Central memory CD8-positive, alpha-beta T cell (primary cell): ENCODE measurements around the gene DENND6B.

Source experiments
- ATAC-seq: fragments of 150-1000 bp; cut with Tn5 transposase; replicated peaks from 2 replicates; pipeline ENCODE4 v1.10.0; 2022; ENCODE audit warnings: mild to moderate bottlenecking, moderate FRiP score, moderate number of reproducible peaks; ENCODE audit not compliant: poor library complexity, severe bottlenecking; ENCODE audit errors: extremely low read depth
- DNase-seq, 2 donors: peaks; one replicate each; pipeline ENCODE4 v3.0.0; 2021; ENCODE audit warnings: low spot score in 2 of 2
- H3K27ac Mint-ChIP-seq: one replicate; pipeline ENCODE4 v1.8.0; 2022; ENCODE audit warnings: low read depth, mild to moderate bottlenecking, moderate library complexity, mixed read lengths
- H3K27me3 Mint-ChIP-seq: one replicate; pipeline ENCODE4 v1.8.0; 2022; ENCODE audit warnings: mixed read lengths
- H3K36me3 Mint-ChIP-seq: one replicate; pipeline ENCODE4 v1.8.0; 2022; ENCODE audit warnings: mild to moderate bottlenecking, moderate library complexity, mixed read lengths; ENCODE audit not compliant: insufficient read depth
- H3K4me1 Mint-ChIP-seq: one replicate; pipeline ENCODE4 v1.8.0; 2022; ENCODE audit warnings: mixed read lengths
- H3K4me3 Mint-ChIP-seq: one replicate; pipeline ENCODE4 v1.8.0; 2022; ENCODE audit warnings: mild to moderate bottlenecking, moderate library complexity, mixed read lengths
- H3K9me3 Mint-ChIP-seq: one replicate; pipeline ENCODE4 v1.8.0; 2022; ENCODE audit warnings: mixed read lengths

The DENND6B gene

GRCh38 chr22:50292643-50293440 lies 34.0 kb downstream of the DENND6B start:
- no peak overlapping the region for H3K4me3 Mint-ChIP-seq
- DNase-seq (no peak), ATAC-seq (no peak)
- H3K27me3 Mint-ChIP-seq, result peaks cover 22% of the 10 kb centered on the region
- no peaks in the 10 kb centered on the region for H3K9me3 Mint-ChIP-seq
- H3K27ac Mint-ChIP-seq, result no peak overlapping the region
- H3K4me1 Mint-ChIP-seq, result peaks cover 6% of the 10 kb centered on the region
- no peaks in the 10 kb centered on the region for H3K36me3 Mint-ChIP-seq

GRCh38 chr22:50289942-50290630 lies 36.7 kb downstream of the DENND6B start:
- Mint-ChIP-seq H3K9me3 (no peaks in the 10 kb centered on the region), H3K27me3 (peaks cover 22% of the 10 kb centered on the region), H3K4me3 (no peak overlapping the region), H3K4me1 (peaks cover 6% of the 10 kb centered on the region), H3K27ac (no peak overlapping the region), H3K36me3 (no peaks in the 10 kb centered on the region)
- DNase-seq (no peak), ATAC-seq (no peak)

- H3K27me3 Mint-ChIP-seq, result peaks cover 22% of the 10 kb centered on the region
- no peaks in the 10 kb centered on the region for H3K9me3 Mint-ChIP-seq
- ATAC-seq, result no peak
- DNase-seq, result no peak
- H3K27ac Mint-ChIP-seq, result no peak overlapping the region
- H3K4me3 Mint-ChIP-seq, result no peak overlapping the region
- no peaks in the 10 kb centered on the region for H3K36me3 Mint-ChIP-seq
- H3K4me1 Mint-ChIP-seq, result peaks cover 6% of the 10 kb centered on the region
Observed at GRCh38 chr22:50289151-50289941, 37.5 kb downstream of the DENND6B start.

- peaks cover 4% of the 10 kb centered on the region for H3K4me1 Mint-ChIP-seq
- peaks cover 18% of the 10 kb centered on the region for H3K27me3 Mint-ChIP-seq
- H3K4me3 Mint-ChIP-seq, result no peak overlapping the region
- H3K27ac Mint-ChIP-seq, result no peak overlapping the region
- DNase-seq, result no peak
- H3K36me3 Mint-ChIP-seq, result no peaks in the 10 kb centered on the region
- H3K9me3 Mint-ChIP-seq, result no peaks in the 10 kb centered on the region
- ATAC-seq, result no peak
Observed at GRCh38 chr22:50287731-50288130, 39.1 kb downstream of the DENND6B start.

- no peaks in the 10 kb centered on the region for H3K36me3 Mint-ChIP-seq
- no peaks in the 10 kb centered on the region for H3K4me1 Mint-ChIP-seq
- H3K27me3 Mint-ChIP-seq, result peaks cover 9% of the 10 kb centered on the region
Observed at GRCh38 chr22:50286701-50287318, 40.0 kb downstream of the DENND6B start.

GRCh38 chr22:50286275-50286674 lies 40.5 kb downstream of the DENND6B start:
- no peaks in the 10 kb centered on the region for H3K36me3 Mint-ChIP-seq
- H3K4me1 Mint-ChIP-seq, result no peaks in the 10 kb centered on the region
- ATAC-seq (no peak), DNase-seq (no peak)
- H3K9me3 Mint-ChIP-seq, result no peaks in the 10 kb centered on the region
- no peak overlapping the region for H3K27ac Mint-ChIP-seq
- peaks cover 3% of the 10 kb centered on the region for H3K27me3 Mint-ChIP-seq
- H3K4me3 Mint-ChIP-seq, result no peak overlapping the region

More at GRCh38 chr22:50286701-50287318, 40.0 kb downstream of the DENND6B start:
- DNase-seq (no peak), ATAC-seq (no peak)
- Mint-ChIP-seq H3K9me3 (no peaks in the 10 kb centered on the region), H3K4me3 (no peak overlapping the region), H3K27ac (no peak overlapping the region)

- Mint-ChIP-seq H3K9me3 (no peaks in the 10 kb centered on the region), H3K4me3 (no peak overlapping the region), H3K36me3 (no peaks in the 10 kb centered on the region), H3K27me3 (no peaks in the 10 kb centered on the region), H3K4me1 (no peaks in the 10 kb centered on the region), H3K27ac (no peak overlapping the region)
- DNase-seq (no peak), ATAC-seq (no peak)
Observed at GRCh38 chr22:50285568-50286229, 41.1 kb downstream of the DENND6B start.

- H3K27ac Mint-ChIP-seq, result no peak overlapping the region
- DNase-seq (no peak), ATAC-seq (no peak)
- peaks cover under 1% of the 10 kb centered on the region for H3K36me3 Mint-ChIP-seq
- H3K4me1 Mint-ChIP-seq, result no peaks in the 10 kb centered on the region
- H3K27me3 Mint-ChIP-seq, result no peaks in the 10 kb centered on the region
- H3K9me3 Mint-ChIP-seq, result no peaks in the 10 kb centered on the region
- H3K4me3 Mint-ChIP-seq, result no peak overlapping the region
Observed at GRCh38 chr22:50284479-50284878, 42.3 kb downstream of the DENND6B start.

- H3K4me3 Mint-ChIP-seq, result no peak overlapping the region
- no peak overlapping the region for H3K27ac Mint-ChIP-seq
- ATAC-seq (no peak), DNase-seq (no peak)
- peaks cover 2% of the 10 kb centered on the region for H3K36me3 Mint-ChIP-seq
- H3K4me1 Mint-ChIP-seq, result no peaks in the 10 kb centered on the region
- H3K27me3 Mint-ChIP-seq, result no peaks in the 10 kb centered on the region
- H3K9me3 Mint-ChIP-seq, result no peaks in the 10 kb centered on the region
Observed at GRCh38 chr22:50283821-50284220, 43.0 kb downstream of the DENND6B start.

- DNase-seq (no peak), ATAC-seq (no peak)
- no peaks in the 10 kb centered on the region for H3K27me3 Mint-ChIP-seq
- H3K27ac Mint-ChIP-seq, result no peak overlapping the region
- H3K36me3 Mint-ChIP-seq, result peaks cover 2% of the 10 kb centered on the region
- no peak overlapping the region for H3K4me3 Mint-ChIP-seq
- no peaks in the 10 kb centered on the region for H3K9me3 Mint-ChIP-seq
- H3K4me1 Mint-ChIP-seq, result no peaks in the 10 kb centered on the region
Observed at GRCh38 chr22:50282361-50283155, 44.3 kb downstream of the DENND6B start.

GRCh38 chr22:50281957-50282356 lies 44.9 kb downstream of the DENND6B start:
- Mint-ChIP-seq H3K4me1 (no peaks in the 10 kb centered on the region), H3K36me3 (peaks cover 2% of the 10 kb centered on the region), H3K27ac (no peak overlapping the region), H3K4me3 (no peak overlapping the region), H3K27me3 (no peaks in the 10 kb centered on the region), H3K9me3 (no peaks in the 10 kb centered on the region)
- no peak for ATAC-seq
- DNase-seq, result no peak
